HG03108 (cell line): ENCODE measurements around the gene FKBP7.
"Not testable (repeated sequence)": the region's sequence is repeated elsewhere in the genome, so short reads cannot be mapped to it uniquely, and the experiment has no call there.

Source experiments
- ATAC-seq: cut with Tn5 transposase; IDR thresholded peaks from one replicate; pipeline ENCODE4 v1.9.1; 2021; ENCODE audit warnings: moderate library complexity; ENCODE audit not compliant: unreplicated experiment

FKBP7 gene

GRCh38 chr2:178450524-178450773 lies 28.0 kb downstream of the FKBP7 start:
- ATAC-seq = peak; percentile 43

- ATAC-seq = peak; percentile 1
Measured at GRCh38 chr2:178449700-178450523, 28.5 kb downstream of the FKBP7 start.

DNA sequence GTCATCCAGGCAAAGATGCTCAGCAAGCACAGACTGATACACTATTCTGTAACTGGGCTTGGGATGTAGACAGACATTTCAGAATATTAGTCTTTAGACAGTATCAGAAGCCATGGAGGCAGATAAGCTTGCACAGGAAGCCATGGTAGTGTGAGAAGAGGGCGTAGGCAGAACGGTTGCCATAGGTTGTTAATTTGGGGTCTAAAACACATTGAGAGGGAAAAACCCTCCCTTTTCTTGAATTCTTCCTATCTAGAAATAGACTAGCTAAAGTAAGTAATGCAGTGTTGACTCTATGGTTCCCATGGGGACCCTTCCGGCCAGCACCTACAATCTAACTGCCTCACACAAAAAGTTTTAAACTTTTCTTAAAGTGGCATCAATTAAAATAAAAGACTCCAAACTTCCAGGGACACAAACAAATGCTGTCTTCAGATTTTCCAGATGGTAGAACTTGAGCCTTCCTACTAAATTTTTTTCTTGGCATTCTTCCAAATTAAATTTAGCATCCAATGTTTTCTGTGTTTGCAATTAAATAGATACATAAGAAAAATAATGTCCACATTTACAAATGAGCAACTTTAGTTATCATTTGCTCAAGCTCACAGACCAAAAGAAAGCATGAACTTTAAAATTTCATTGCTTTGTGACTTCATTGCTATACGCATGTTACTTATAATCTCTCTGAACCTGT lies 29.3 kb downstream of the FKBP7 start:
- no peak for ATAC-seq

DNA sequence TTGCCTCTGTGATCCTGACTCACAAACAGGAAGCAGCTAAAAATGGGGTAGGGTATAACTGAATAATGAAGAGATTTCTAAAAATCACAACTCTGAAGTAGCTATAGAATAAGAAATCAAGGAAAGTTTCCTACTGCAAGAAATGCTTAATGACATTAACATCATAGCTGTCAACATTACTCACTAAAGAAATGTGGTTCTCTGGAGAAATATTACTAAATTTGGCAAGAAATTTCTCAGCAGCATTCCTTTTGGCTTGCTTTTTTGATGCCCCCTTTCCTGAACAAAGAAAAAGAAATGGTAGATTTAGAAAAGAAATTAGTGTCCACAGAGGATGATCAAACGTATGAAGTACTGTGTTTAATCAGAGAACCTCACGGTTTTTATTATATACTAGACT lies 37.0 kb downstream of the FKBP7 start:
- ATAC-seq = no peak

GRCh38 chr2:178436662-178437061 lies 41.7 kb downstream of the FKBP7 start:
- ATAC-seq = no peak

DNA sequence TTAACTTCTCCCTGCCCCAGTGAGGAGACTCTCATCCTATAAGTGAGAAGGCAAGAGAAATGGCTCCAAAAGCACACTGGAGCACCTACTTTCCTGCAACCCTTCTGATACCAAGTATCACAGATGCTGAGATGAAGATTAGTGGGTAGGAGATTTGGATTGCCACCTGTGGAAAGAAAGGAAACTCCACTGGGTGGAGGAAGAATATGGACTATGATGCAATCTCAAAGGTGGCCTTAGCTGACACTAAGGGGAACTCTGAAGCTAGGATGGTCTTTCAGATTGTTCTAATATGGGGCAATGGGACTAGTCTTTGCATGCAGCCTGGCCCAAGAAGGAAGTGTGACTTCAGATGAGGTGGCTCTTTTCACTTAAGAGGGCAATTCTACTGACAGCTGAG lies 49.1 kb downstream of the FKBP7 start:
- no peak for ATAC-seq

DNA sequence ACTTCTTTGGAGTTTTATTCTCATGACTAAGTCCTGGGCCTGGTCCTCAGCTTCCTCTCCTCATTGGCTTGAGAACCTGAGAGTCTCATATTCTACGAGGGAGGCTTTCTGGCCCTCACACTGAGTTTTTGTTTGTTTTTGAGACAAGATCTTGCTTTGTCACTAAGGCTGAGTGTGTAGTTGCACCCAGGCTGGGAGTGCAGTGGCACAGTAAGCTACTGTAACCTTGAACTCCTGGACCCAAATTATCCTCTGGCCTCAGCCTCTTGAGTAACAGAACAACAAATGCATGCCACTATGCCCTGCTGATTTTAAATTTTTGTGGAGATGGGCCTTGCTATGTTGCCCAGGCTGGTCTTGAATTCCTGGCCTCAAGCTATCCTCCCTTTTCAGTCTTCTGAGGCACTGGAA lies 50.0 kb downstream of the FKBP7 start:
- ATAC-seq = no peak

DNA sequence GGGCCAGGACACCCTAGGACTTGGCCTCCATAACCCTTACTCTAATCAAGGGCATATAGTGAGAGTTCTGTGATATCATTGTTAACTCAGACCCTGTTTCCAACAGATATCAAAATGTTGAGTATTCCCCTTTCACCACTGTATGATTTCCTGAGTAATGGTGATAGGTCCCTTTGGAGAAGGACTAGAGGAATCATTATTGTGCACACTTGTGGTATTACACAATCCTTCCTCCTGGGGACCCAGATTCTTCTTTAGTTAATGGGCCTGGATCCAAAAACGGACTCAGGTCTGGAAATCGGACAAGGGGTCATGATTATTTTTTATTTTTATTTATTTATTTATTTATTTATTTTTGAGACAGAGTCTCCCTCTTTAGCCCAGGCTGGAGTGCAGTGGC lies 50.9 kb downstream of the FKBP7 start:
- ATAC-seq = no peak

- ATAC-seq = no peak
Measured at GRCh38 chr2:178426388-178426787, 52.0 kb downstream of the FKBP7 start.

GRCh38 chr2:178425255-178425827 lies 53.1 kb downstream of the FKBP7 start:
- ATAC-seq = no peak

DNA sequence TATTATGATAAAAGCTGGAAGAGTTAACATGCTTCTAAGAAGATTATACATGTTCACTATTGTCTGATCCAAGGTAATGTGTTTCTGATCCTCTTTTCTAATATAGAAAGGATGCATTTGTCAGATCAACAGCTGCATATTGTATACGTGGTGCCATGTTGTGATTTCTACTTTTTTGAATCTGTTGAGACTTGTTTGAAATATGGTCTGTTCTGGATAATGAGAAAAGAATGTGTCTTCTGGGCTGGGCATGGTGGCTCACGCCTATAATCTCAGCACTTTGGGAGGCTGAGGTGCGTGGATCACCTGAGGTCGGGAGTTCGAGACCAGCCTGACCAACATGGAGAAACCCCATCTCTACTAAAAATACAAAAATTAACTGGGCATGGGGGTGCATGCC lies 54.7 kb downstream of the FKBP7 start:
- not testable (repeated sequence) for ATAC-seq

- ATAC-seq = no peak
Measured at GRCh38 chr2:178422097-178422496, 56.3 kb downstream of the FKBP7 start.

DNA sequence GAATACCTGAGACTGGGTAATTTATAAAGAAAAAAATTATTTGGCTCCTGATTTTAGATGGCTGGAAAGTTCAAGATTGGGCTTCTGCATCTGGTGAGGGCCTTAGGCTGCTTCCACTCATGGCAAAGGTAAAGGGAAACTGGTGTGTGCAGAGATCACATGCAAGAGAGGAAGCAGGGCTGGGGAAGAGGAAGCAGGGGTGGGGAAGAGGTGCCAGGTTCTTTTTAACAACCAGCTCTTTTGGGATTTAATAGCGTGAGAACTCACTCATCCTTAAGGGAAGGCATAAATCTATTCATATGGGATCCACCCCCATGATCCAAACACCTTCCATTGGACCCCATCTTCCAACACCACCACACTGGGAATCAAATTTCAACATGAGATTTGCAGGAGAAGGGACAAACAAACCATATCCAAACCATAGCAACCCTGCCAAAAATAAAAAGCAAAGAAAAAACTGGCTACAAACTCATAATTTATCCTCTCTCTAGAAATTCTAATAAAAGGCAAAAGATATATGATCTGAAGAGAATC lies 57.9 kb downstream of the FKBP7 start:
- ATAC-seq = no peak

DNA sequence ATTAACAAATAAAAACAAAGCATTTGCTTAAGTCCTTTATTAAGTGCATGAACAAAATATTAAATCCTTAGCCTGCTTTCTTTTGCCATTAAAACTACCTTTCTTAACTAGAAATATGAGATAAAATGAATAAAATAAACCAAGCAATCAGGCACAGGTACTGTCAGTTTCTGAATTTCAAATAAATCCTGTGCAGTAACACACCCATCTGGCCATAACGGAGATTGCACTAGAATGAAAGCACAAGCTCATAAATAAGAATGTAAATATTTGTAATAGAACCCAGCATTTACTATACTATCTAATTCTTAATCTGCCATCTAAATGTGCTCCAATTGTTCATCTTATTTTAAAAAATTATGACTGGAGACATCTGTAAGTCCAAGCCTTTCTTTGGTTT lies 59.3 kb downstream of the FKBP7 start:
- ATAC-seq = no peak

GRCh38 chr2:178418426-178418825 lies 60.0 kb downstream of the FKBP7 start:
- no peak for ATAC-seq

DNA sequence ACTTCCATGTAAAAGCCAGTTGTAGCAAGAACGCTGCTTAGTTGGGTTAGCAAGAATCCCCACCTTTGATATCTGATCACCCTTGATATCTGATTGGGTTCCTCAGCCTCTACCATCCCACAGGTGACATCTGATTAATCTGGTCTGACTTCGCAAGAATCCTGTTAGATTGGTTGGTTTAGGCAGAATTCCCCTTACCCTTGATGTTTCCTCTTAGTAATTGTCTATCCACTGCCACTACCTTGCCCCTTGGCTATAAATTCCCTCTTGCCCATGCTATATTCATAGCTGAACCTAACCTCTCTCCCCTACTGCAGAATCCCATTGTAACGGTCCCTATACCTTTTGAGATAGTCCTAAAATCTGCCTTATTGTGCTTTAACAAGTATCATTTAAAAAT lies 60.5 kb downstream of the FKBP7 start:
- ATAC-seq = no peak

GRCh38 chr2:178415979-178416378 lies 62.4 kb downstream of the FKBP7 start:
- ATAC-seq = no peak

- peak; percentile 79 for ATAC-seq
Measured at GRCh38 chr2:178414266-178415247, 63.8 kb downstream of the FKBP7 start.
